ENCODE data around the gene MN1.

Gene MN1

GRCh38 chr22:27785831-27786230, 15.7 kb downstream of the MN1 start:
- DNase-seq (ENCODE audit: low spot score), result no peak

- no peak for DNase-seq (ENCODE audit: low spot score)
Measured at GRCh38 chr22:27784120-27784475, 17.5 kb downstream of the MN1 start.

- DNase-seq (ENCODE audit: low spot score), result no peak
Measured at GRCh38 chr22:27783436-27784119, 18.0 kb downstream of the MN1 start.

- no peak for DNase-seq (ENCODE audit: low spot score)
Measured at GRCh38 chr22:27782088-27782487, 19.5 kb downstream of the MN1 start.

- no peak for DNase-seq (ENCODE audit: low spot score)
Measured at GRCh38 chr22:27780161-27780575, 21.4 kb downstream of the MN1 start.

- DNase-seq (ENCODE audit: low spot score), result no peak
Measured at GRCh38 chr22:27779643-27780042, 21.9 kb downstream of the MN1 start.

GRCh38 chr22:27778294-27779090, 23.1 kb downstream of the MN1 start:
- no peak for DNase-seq (ENCODE audit: low spot score)

- no peak for DNase-seq (ENCODE audit: low spot score)
Measured at GRCh38 chr22:27777128-27777527, 24.4 kb downstream of the MN1 start.

- no peak for DNase-seq (ENCODE audit: low spot score)
Measured at GRCh38 chr22:27776650-27776958, 25.0 kb downstream of the MN1 start.

- no peak for DNase-seq (ENCODE audit: low spot score)
Measured at GRCh38 chr22:27775758-27776649, 25.6 kb downstream of the MN1 start.

- no peak for DNase-seq (ENCODE audit: low spot score)
Measured at GRCh38 chr22:27775087-27775698, 26.4 kb downstream of the MN1 start.

- no peak for DNase-seq (ENCODE audit: low spot score)
Measured at GRCh38 chr22:27774200-27774599, 27.4 kb downstream of the MN1 start.

- DNase-seq (ENCODE audit: low spot score), result peak; percentile 51
Measured at GRCh38 chr22:27772984-27773498, 28.5 kb downstream of the MN1 start.

GRCh38 chr22:27772081-27772983, 29.2 kb downstream of the MN1 start:
- DNase-seq (ENCODE audit: low spot score), result no peak

GRCh38 chr22:27771637-27772036, 29.9 kb downstream of the MN1 start:
- no peak for DNase-seq (ENCODE audit: low spot score)

GRCh38 chr22:27769012-27769411, 32.5 kb downstream of the MN1 start:
- DNase-seq (ENCODE audit: low spot score), result no peak

- no peak for DNase-seq (ENCODE audit: low spot score)
Measured at GRCh38 chr22:27768027-27768653, 33.4 kb downstream of the MN1 start.

GRCh38 chr22:27766679-27767078, 34.9 kb downstream of the MN1 start:
- no peak for DNase-seq (ENCODE audit: low spot score)

- DNase-seq (ENCODE audit: low spot score), result no peak
Measured at GRCh38 chr22:27765706-27766291, 35.8 kb downstream of the MN1 start.

GRCh38 chr22:27764722-27765236, 36.8 kb downstream of the MN1 start:
- DNase-seq (ENCODE audit: low spot score), result no peak

All from globus pallidus (tissue), 1 donor.